Activated naive CD4-positive, alpha-beta T cell treated with anti-CD3 and anti-CD28 coated beads, Interleukin-2, amount 50 U/mL, for 16 hours (primary cell): ENCODE measurements around the gene LTA4H.
"Not testable (repeated sequence)": the region's sequence is repeated elsewhere in the genome, so short reads cannot be mapped to it uniquely, and the experiment has no call there.

ENCODE experiments used
- DNase-seq: peaks from one replicate; pipeline ENCODE4 v3.0.0-alpha.2; 2020

Gene LTA4H

GRCh38 chr12:95988506-95989275 lies 46.7 kb downstream of the LTA4H start:
- no peak for DNase-seq

- no peak for DNase-seq
Measured at GRCh38 chr12:95986635-95987570, 48.5 kb downstream of the LTA4H start.

- no peak for DNase-seq
Measured at GRCh38 chr12:95984682-95985081, 50.7 kb downstream of the LTA4H start.

GRCh38 chr12:95982602-95983001 lies 52.8 kb downstream of the LTA4H start:
- DNase-seq: no peak

GRCh38 chr12:95980437-95980836 lies 55.0 kb downstream of the LTA4H start:
- DNase-seq: no peak

GRCh38 chr12:95978774-95979173 lies 56.6 kb downstream of the LTA4H start:
- no peak for DNase-seq

GRCh38 chr12:95978351-95978750 lies 57.0 kb downstream of the LTA4H start:
- no peak for DNase-seq

- no peak for DNase-seq
Measured at GRCh38 chr12:95977764-95978305, 57.6 kb downstream of the LTA4H start.

- DNase-seq: no peak
Measured at GRCh38 chr12:95976416-95976832, 59.0 kb downstream of the LTA4H start.

GRCh38 chr12:95975491-95975890 lies 59.9 kb downstream of the LTA4H start:
- no peak for DNase-seq

GRCh38 chr12:95974358-95974757 lies 61.0 kb downstream of the LTA4H start:
- no peak for DNase-seq

- no peak for DNase-seq
Measured at GRCh38 chr12:95972832-95973456, 62.4 kb downstream of the LTA4H start.

GRCh38 chr12:95970905-95971304 lies 64.5 kb downstream of the LTA4H start:
- DNase-seq: no peak

- not testable (repeated sequence) for DNase-seq
Measured at GRCh38 chr12:95969116-95969515, 66.3 kb downstream of the LTA4H start.

GRCh38 chr12:95967301-95967700 lies 68.1 kb downstream of the LTA4H start:
- no peak for DNase-seq

- DNase-seq: no peak
Measured at GRCh38 chr12:95966287-95966870, 69.0 kb downstream of the LTA4H start.

- no peak for DNase-seq
Measured at GRCh38 chr12:95963096-95963495, 72.3 kb downstream of the LTA4H start.

- DNase-seq: no peak
Measured at GRCh38 chr12:95962222-95962621, 73.2 kb downstream of the LTA4H start.

- no peak for DNase-seq
Measured at GRCh38 chr12:95960241-95960640, 75.1 kb downstream of the LTA4H start.

- DNase-seq: no peak
Measured at GRCh38 chr12:95959107-95959506, 76.3 kb downstream of the LTA4H start.

- no peak for DNase-seq
Measured at GRCh38 chr12:95956557-95957145, 78.7 kb downstream of the LTA4H start.

GRCh38 chr12:95955549-95956159 lies 79.7 kb downstream of the LTA4H start:
- DNase-seq: no peak
